Kidney epithelial cell (primary cell): ENCODE measurements around the gene CD37. TPM values are rescaled to one million over a fixed set of nuclear protein-coding genes. Genes with fewer than 3 reads are reported as not detected.

Experiments used
- DNase-seq: peaks from one replicate; pipeline ENCODE4 v3.0.0-alpha.2; 2010; ENCODE audit warnings: low read depth
- H3K27me3 ChIP-seq: 2 replicates; pipeline ENCODE4 v1.6.0; 2011; ENCODE audit warnings: low read length; ENCODE audit not compliant: control insufficient read depth, insufficient read depth
- H3K36me3 ChIP-seq: 2 replicates; pipeline ENCODE4 v1.5.1; 2011; ENCODE audit warnings: low read length; ENCODE audit not compliant: control insufficient read depth, insufficient read depth
- H3K4me3 ChIP-seq: 2 replicates; pipeline ENCODE4 v1.5.1; 2011; ENCODE audit warnings: low read depth, mild to moderate bottlenecking, control low read depth, low read length
- CTCF ChIP-seq: IDR thresholded peaks from 2 replicates; pipeline ENCODE4 v1.5.1; 2011; ENCODE audit warnings: mild to moderate bottlenecking, moderate library complexity, low read length, control low read depth, inconsistent platforms; ENCODE audit not compliant: insufficient read depth, poor library complexity, severe bottlenecking
- total RNA-seq: library from RNA; depleted of rRNA; stranded (reverse); fragments of >200 nt; gene quantifications from 2 replicates; pipeline ENCODE4 v1.2.3, GENCODE V29; 2015

Gene CD37
- total RNA-seq, 1 donor from 2014 or later = not detected

- no peaks in the 10 kb centered on the region for H3K27me3 ChIP-seq
- no peak for TF ChIP-seq CTCF
- peaks cover 12% of the 10 kb centered on the region for H3K36me3 ChIP-seq
- H3K4me3 ChIP-seq = no peak overlapping the region
- DNase-seq = no peak
These were observed 14.4 kb downstream of the CD37 start for GRCh38 chr19:49349567-49349966.

GRCh38 chr19:49355909-49356353 lies 20.7 kb downstream of the CD37 start:
- no peak for DNase-seq
- H3K4me3 ChIP-seq = no peak overlapping the region
- H3K27me3 ChIP-seq = no peaks in the 10 kb centered on the region
- no peak for TF ChIP-seq CTCF
- peaks cover 5% of the 10 kb centered on the region for H3K36me3 ChIP-seq

GRCh38 chr19:49356382-49356781 lies 21.2 kb downstream of the CD37 start:
- Histone ChIP-seq H3K27me3 (no peaks in the 10 kb centered on the region), H3K36me3 (peaks cover 3% of the 10 kb centered on the region), H3K4me3 (no peak overlapping the region)
- DNase-seq = no peak
- TF ChIP-seq CTCF = no peak

- no peak for DNase-seq
- TF ChIP-seq CTCF = no peak
- no peaks in the 10 kb centered on the region for H3K27me3 ChIP-seq
- peaks cover 2% of the 10 kb centered on the region for H3K36me3 ChIP-seq
- H3K4me3 ChIP-seq = no peak overlapping the region
These were observed 22.0 kb downstream of the CD37 start for GRCh38 chr19:49357186-49357585.

- no peak for DNase-seq
- Histone ChIP-seq H3K36me3 (peaks cover 2% of the 10 kb centered on the region), H3K27me3 (no peaks in the 10 kb centered on the region), H3K4me3 (peak overlapping the region; percentile 90)
- no peak for TF ChIP-seq CTCF
These were observed 24.9 kb downstream of the CD37 start for GRCh38 chr19:49359851-49360820.

- no peaks in the 10 kb centered on the region for H3K27me3 ChIP-seq
- no peak for DNase-seq
- TF ChIP-seq CTCF = no peak
- H3K36me3 ChIP-seq = no peaks in the 10 kb centered on the region
- H3K4me3 ChIP-seq = peak overlapping the region; percentile 90
These were observed 26.3 kb downstream of the CD37 start for GRCh38 chr19:49361438-49362047.
